Left lung (tissue), 10 donors: ENCODE measurements around the gene RARA. TPM values are rescaled to one million over a fixed set of nuclear protein-coding genes. Genes with fewer than 3 reads are reported as not detected.

Experiments used
- ATAC-seq: fragments of 200-7000 bp; cut with Tn5 transposase; one replicate; pipeline ENCODE4 v1.9.1; 2020; ENCODE audit warnings: moderate library complexity
- DNase-seq, 4 donors: peaks; one replicate each; pipeline ENCODE4 v3.0.0-alpha.2; 2013 to 2020
- H3K27ac ChIP-seq, 2 donors: fragments of 200-600 bp; sonication (generic) in 1 of 2; one replicate each; pipeline versions ENCODE4 v1.5.0 to v1.8.0; 2020 to 2021
- H3K27me3 ChIP-seq, 2 donors: fragments of 200-600 bp; sonication (generic) in 1 of 2; one replicate each; pipeline versions ENCODE4 v1.5.0 to v1.8.0; 2020 to 2021
- H3K36me3 ChIP-seq, 2 donors: fragments of 200-600 bp; sonication (generic) in 1 of 2; one replicate each; pipeline versions ENCODE4 v1.5.0 to v1.8.0; 2020 to 2021
- H3K4me1 ChIP-seq, 2 donors: fragments of 200-600 bp; one replicate each; pipeline ENCODE4 v1.8.0; 2021
- H3K4me3 ChIP-seq, 2 donors: fragments of 200-600 bp; sonication (generic) in 1 of 2; one replicate each; pipeline versions ENCODE4 v1.5.0 to v1.8.0; 2020 to 2021; ENCODE audit warnings: mild to moderate bottlenecking in 1 of 2
- H3K9me3 ChIP-seq, 2 donors: fragments of 200-600 bp; sonication (generic) in 1 of 2; one replicate each; pipeline versions ENCODE4 v1.5.0 to v1.8.0; 2020 to 2021
- CTCF ChIP-seq, 2 donors: fragments of 200-600 bp; sonication (generic) in 1 of 2; IDR thresholded peaks; one replicate each; pipeline versions ENCODE4 v1.5.0 to v1.8.0; 2021; ENCODE audit warnings: antibody characterized with exemption in 2 of 2
- intact Hi-C, 2 donors: fragments of 100-400 bp; cut with DNase I; formaldehyde crosslinking; loops; one replicate each; pipeline versions ENCODE4 v1.11.2 to v1.14.2; 2022
- polyA plus RNA-seq, 6 donors: library from polyadenylated mRNA; unstranded; fragments of 120-200 nt; gene quantifications; one replicate each; pipeline ENCODE4 v1.2.1, GENCODE V29; 2013; ENCODE audit not compliant: insufficient read length in 6 of 6
- total RNA-seq, 2 donors: library from RNA; stranded (reverse); fragmentation: NEBNext Ultra II Directional; extraction: Animal tissue kit (Norgen Biotek cat#: 25700); gene quantifications; one replicate each; pipeline ENCODE4 v1.2.1, GENCODE V29; 2021
- donor health status: DM: no; HTN: yes; CAD: no.
- donor health status: DM: no; HTN: no; CAD: no.

Gene RARA
- total and polyA plus RNA-seq, 8 donors: 45.5 to 62.6 (median 53.1) TPM

DNA sequence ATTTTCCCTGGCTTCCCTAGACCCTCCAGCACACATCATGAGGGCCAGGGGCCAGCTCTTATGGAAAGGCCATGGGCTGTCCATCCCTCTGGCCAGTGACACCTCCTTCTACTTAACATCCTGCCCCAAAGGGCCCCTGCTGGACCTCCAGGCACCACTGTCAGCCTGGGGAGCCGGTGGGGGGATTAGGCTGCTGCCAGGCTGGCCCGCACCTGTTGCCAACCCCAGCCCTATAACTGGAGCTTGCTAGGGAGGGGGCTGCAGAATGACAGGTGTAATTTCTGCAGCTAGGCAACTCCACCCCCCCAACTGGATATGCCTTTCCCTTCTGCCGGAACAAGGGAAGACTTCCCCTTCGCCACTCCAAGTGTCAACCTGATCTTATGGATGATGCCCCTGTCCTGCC, 12.5 kb downstream of the RARA start:
- H3K4me1 ChIP-seq: peaks cover 74 to 94% of the 10 kb centered on the region in 2 donors
- TF ChIP-seq CTCF (IDR thresholded peaks at IDR 0.05): no peak
- H3K36me3 ChIP-seq: no peaks in the 10 kb centered on the region
- ATAC-seq (no peak), DNase-seq (no peak)
- H3K27me3 ChIP-seq: no peaks in the 10 kb centered on the region
- peak overlapping the region; percentile 90 to 100 for H3K27ac ChIP-seq
- intact Hi-C loops: no loop called here
- no peaks in the 10 kb centered on the region for H3K9me3 ChIP-seq
- H3K4me3 ChIP-seq: peak overlapping the region in 1 of 2 donors; percentile 100

DNA sequence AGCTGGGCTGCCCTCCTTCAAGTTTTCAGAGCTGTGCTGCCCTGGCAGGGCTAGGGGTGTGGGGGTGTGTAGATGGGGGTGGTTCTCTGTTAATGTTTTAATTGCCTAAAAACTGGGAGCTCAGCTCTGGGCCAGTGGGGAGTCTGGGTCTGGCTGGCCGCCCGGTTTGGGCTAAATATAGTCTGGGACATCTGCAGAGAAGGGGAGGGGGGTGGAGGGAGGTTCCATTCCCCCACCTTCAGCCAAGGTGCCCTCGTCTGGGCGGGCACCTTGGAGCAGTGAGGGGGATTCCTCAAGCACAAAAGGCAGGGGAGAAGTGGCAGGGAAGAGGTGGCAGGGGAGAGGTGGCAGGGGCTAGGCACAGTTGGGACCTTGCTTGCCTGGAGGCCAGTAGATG, 13.0 kb downstream of the RARA start:
- intact Hi-C loops: no loop called here

GRCh38 chr17:40322358-40323315, 13.7 kb downstream of the RARA start:
- Histone ChIP-seq H3K36me3 (no peaks in the 10 kb centered on the region), H3K27me3 (no peaks in the 10 kb centered on the region), H3K27ac (peak overlapping the region; percentile 90 to 100), H3K4me1 (peaks cover 74 to 94% of the 10 kb centered on the region in 2 donors), H3K9me3 (no peaks in the 10 kb centered on the region), H3K4me3 (peak overlapping the region; percentile 22 to 100)
- ATAC-seq (peak; percentile 21), DNase-seq (peak; percentile 80 to 92 (median 90))
- TF ChIP-seq CTCF (IDR thresholded peaks at IDR 0.05): no peak
- intact Hi-C loops: no loop called here

More for the DNA sequence above, 13.0 kb downstream of the RARA start:
- H3K27me3 ChIP-seq: no peaks in the 10 kb centered on the region
- no peaks in the 10 kb centered on the region for H3K36me3 ChIP-seq
- DNase-seq (peak in 2 of 4 donors; percentile 60 to 79), ATAC-seq (no peak)
- peaks cover 74 to 94% of the 10 kb centered on the region in 2 donors for H3K4me1 ChIP-seq
- no peak for TF ChIP-seq CTCF (IDR thresholded peaks at IDR 0.05)
- H3K4me3 ChIP-seq: peak overlapping the region; percentile 22 to 100
- H3K9me3 ChIP-seq: no peaks in the 10 kb centered on the region
- peak overlapping the region; percentile 90 to 100 for H3K27ac ChIP-seq

GRCh38 chr17:40323391-40324381, 14.7 kb downstream of the RARA start:
- intact Hi-C loops: no loop called here
- peak; percentile 6 for ATAC-seq
- no peak for TF ChIP-seq CTCF (IDR thresholded peaks at IDR 0.05)

More at GRCh38 chr17:40323391-40324381, 14.7 kb downstream of the RARA start:
- Histone ChIP-seq H3K36me3 (no peaks in the 10 kb centered on the region), H3K27ac (peak overlapping the region; percentile 90 to 100), H3K4me1 (peaks cover 80 to 99% of the 10 kb centered on the region in 2 donors), H3K9me3 (no peaks in the 10 kb centered on the region), H3K27me3 (no peaks in the 10 kb centered on the region), H3K4me3 (peak overlapping the region in 1 of 2 donors; percentile 100)
- peak in 2 of 4 donors; percentile 64 to 67 for DNase-seq
